BJ (cell line): Measurements from ENCODE around the gene PMVK. TPM values are rescaled to one million over a fixed set of nuclear protein-coding genes. Genes with fewer than 3 reads are reported as not detected.
A peak's percentile ranks its signal among the peaks of the same experiment; 100 is the strongest.

Experiments
- CTCF ChIA-PET: fragments of 350-600 bp; formaldehyde crosslinking; extraction: SDS; loops from one replicate; lab custom pipeline; 2021; ENCODE audit warnings: antibody characterized with exemption, inconsistent platforms; lab: Yijun Ruan, JAX
- POLR2A ChIA-PET: fragments of 300-600 bp; sonication (Branson Sonifier 250); formaldehyde crosslinking; extraction: SDS; loops from one replicate; lab custom pipeline; 2021; ENCODE audit warnings: antibody characterized with exemption; lab: Charles Lee
- DNase-seq: peaks from one replicate; pipeline ENCODE4 v3.0.0-alpha.2; 2011; ENCODE audit warnings: low read depth
- H3K27me3 ChIP-seq: 2 replicates; pipeline ENCODE4 v1.6.0; 2011; ENCODE audit warnings: low read length; ENCODE audit not compliant: control insufficient read depth, insufficient read depth
- H3K36me3 ChIP-seq: 2 replicates; pipeline ENCODE4 v1.5.1; 2011; ENCODE audit warnings: low read length; ENCODE audit not compliant: control insufficient read depth, insufficient read depth
- H3K4me3 ChIP-seq: 2 replicates; pipeline ENCODE4 v1.5.1; 2011; ENCODE audit warnings: low read depth, mild to moderate bottlenecking, control low read depth, low read length
- polyA plus RNA-seq: library from polyadenylated mRNA; depleted of rRNA; stranded (reverse); fragments of >200 nt; gene quantifications from 2 replicates; pipeline ENCODE4 v1.2.3, GENCODE V29; 2011
- TF ChIP-seq, protein P1 (sequence below): IDR thresholded peaks from 2 replicates; pipeline ENCODE4 v1.5.1; 2011; ENCODE audit warnings: low read depth, mild to moderate bottlenecking, control low read depth, inconsistent platforms, low read length, moderate library complexity; ENCODE audit not compliant: insufficient read depth

PMVK gene
- polyA plus RNA-seq, 1 experiment: 38.4 TPM

DNA sequence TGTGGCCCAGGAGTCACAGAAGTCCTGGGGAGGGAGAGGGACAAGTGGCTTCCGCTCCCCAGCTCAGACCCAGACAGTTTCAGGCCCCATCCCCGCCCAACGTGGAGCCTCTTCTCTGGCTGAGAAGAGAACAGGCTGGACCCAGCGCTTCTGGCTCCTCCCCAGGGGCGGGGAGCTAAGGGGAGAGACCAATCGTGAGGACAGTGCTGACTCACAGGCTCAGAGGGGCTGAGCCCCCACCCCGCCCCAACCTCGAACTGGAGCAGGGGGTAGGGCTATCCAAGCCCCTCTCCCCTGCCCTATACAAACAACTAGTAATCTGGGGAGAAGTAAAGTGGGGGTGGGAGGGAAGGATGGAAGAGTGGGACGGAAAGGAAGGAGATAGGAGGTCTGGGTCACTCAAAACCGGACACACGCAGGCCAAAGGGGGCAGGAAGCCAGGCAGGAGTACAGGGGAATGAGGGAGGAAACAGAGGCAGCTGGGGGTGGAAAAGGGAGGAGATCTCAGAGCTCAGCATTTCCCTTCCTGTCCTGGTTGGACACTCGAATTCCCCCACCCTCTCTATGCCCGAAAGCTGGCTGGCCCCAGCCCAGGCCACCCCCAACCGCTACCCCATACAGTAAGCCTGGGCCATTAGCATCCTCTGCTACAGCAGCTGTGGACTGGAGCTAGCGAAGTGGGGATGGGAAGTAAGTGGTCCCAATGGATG lies 34.3 kb upstream of the PMVK start, which contains the start of gene SHC1:
Gene SHC1, minus strand, starts transcription at position 117 of the 710 bp plus-strand sequence. CDS start 221 bp downstream, outside the sequence.
- Histone ChIP-seq H3K36me3 (peaks cover 20% of the 10 kb centered on the region), H3K4me3 (peak within 1 kb of the TSS; percentile 73), H3K27me3 (no peaks in the 10 kb centered on the region)
- POLR2A ChIA-PET: interaction anchor here (0.5 to 0.7 kb wide), 4 partner anchors 15 to 1732 kb away, joined by 3 to 11 read pairs (median 3); no protein-coding TSS in a partner anchor
- CTCF ChIA-PET: interaction anchor here (0.9 to 5.4 kb wide), 10 partner anchors 7 to 411 kb away, joined by 3 to 40 read pairs (median 10); partner anchors contain the start of genes ADAM15, PBXIP1 and PYGO2
- TF ChIP-seq, protein P1, sequence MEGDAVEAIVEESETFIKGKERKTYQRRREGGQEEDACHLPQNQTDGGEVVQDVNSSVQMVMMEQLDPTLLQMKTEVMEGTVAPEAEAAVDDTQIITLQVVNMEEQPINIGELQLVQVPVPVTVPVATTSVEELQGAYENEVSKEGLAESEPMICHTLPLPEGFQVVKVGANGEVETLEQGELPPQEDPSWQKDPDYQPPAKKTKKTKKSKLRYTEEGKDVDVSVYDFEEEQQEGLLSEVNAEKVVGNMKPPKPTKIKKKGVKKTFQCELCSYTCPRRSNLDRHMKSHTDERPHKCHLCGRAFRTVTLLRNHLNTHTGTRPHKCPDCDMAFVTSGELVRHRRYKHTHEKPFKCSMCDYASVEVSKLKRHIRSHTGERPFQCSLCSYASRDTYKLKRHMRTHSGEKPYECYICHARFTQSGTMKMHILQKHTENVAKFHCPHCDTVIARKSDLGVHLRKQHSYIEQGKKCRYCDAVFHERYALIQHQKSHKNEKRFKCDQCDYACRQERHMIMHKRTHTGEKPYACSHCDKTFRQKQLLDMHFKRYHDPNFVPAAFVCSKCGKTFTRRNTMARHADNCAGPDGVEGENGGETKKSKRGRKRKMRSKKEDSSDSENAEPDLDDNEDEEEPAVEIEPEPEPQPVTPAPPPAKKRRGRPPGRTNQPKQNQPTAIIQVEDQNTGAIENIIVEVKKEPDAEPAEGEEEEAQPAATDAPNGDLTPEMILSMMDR: no peak
- DNase-seq: no peak

DNA sequence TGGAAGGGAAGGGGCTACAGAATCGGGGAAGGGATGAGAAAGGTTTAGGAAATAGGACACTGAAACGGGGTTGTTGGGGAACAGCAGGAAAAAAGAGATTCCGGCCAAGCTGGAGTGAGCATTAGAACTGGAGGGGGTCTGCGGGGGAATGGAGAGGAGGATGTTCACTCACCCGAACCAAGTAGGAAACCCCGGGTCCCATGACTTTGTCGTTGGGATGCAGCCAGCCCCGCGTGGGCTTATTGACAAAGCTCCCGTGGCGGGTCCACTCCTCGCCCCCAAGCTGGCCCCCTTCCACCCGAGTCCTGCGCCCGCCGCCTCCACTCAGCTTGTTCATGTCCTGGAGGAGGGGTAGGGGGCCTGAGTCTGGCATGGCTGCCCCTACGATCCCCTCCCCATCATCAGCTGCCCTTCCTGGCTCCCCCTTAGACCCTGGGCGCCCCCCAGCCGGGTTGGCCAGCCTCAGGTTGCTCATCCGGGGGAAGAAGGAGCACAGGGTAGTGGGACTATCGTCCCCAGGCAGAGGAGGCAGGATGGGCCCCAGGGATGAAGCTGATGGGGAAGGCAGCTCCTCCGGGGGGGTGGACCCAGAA lies 33.4 kb upstream of the PMVK start:
- Histone ChIP-seq H3K4me3 (peak overlapping the region; percentile 73), H3K36me3 (peaks cover 26% of the 10 kb centered on the region), H3K27me3 (no peaks in the 10 kb centered on the region)
- DNase-seq: no peak
- TF ChIP-seq, protein P1: no peak
- ChIA-PET POLR2A (interaction anchor here (0.6 to 0.7 kb wide), 3 partner anchors 10 to 26 kb away, joined by 3 to 10 read pairs (median 5); no protein-coding TSS in a partner anchor), CTCF (interaction anchor here (0.6 to 5.4 kb wide), 10 partner anchors 8 to 1438 kb away, joined by 3 to 40 read pairs (median 10); partner anchors contain the start of genes PBXIP1 and PYGO2)

DNA sequence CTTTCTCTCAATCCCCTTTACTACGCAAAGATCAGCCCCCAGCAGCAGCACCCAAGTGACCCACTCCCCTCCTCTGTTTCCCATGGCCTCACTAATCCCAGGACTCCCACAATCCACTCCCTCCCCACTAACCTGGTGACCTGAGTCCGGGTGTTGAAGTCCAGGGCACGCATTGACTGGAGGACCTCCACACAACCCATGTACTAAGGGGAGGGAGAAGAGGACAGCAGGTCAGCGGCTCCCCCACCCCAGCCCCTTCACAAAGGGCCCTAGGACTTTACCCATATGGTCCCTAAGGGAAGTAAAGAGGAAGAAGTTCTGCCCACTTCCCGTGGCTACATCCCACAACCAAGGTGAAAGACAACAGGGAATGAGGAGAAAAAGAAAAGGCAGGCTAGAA lies 32.7 kb upstream of the PMVK start:
- no peak for DNase-seq
- TF ChIP-seq, protein P1: no peak
- ChIA-PET CTCF (interaction anchor here (0.5 to 5.4 kb wide), 9 partner anchors 8 to 101 kb away, joined by 3 to 40 read pairs (median 14); partner anchors contain the start of genes ADAM15, PBXIP1 and PYGO2), POLR2A (interaction anchor here (0.6 kb wide), 1 partner anchor 10 kb away, joined by 5 read pairs; no protein-coding TSS in a partner anchor)
- peaks cover 30% of the 10 kb centered on the region for H3K36me3 ChIP-seq
- H3K4me3 ChIP-seq: peak overlapping the region; percentile 73
- H3K27me3 ChIP-seq: no peaks in the 10 kb centered on the region

DNA sequence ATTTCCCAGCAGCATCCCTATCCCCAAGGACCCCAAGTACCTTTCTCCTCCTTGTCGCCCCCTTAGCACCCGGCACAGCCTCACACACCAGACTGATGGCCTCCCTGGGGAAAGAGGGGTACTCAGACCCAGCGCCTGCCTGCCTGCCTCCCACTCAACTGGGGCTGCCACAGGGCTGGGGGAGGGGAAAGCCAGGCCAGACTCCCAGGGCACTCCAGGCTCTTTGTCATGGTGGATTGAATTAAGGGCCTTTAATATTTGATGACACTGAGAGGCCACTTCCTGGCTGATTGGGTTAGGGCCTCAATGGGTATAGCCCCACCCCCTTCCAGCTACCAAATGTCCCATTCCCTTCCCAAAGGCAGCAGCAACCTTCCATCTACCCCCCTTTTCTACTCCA lies 32.2 kb upstream of the PMVK start:
- CTCF ChIA-PET: interaction anchor here (1.0 to 5.4 kb wide), 7 partner anchors 7 to 102 kb away, joined by 3 to 40 read pairs (median 16); partner anchors contain the start of genes ADAM15, PBXIP1 and PYGO2
- peaks cover 32% of the 10 kb centered on the region for H3K36me3 ChIP-seq
- no peak for DNase-seq
- no peaks in the 10 kb centered on the region for H3K27me3 ChIP-seq
- TF ChIP-seq, protein P1: no peak
- POLR2A ChIA-PET: no interaction called here
- peak overlapping the region; percentile 73 for H3K4me3 ChIP-seq
